ENCODE results near the gene SRPK3.

The SRPK3 gene

DNA sequence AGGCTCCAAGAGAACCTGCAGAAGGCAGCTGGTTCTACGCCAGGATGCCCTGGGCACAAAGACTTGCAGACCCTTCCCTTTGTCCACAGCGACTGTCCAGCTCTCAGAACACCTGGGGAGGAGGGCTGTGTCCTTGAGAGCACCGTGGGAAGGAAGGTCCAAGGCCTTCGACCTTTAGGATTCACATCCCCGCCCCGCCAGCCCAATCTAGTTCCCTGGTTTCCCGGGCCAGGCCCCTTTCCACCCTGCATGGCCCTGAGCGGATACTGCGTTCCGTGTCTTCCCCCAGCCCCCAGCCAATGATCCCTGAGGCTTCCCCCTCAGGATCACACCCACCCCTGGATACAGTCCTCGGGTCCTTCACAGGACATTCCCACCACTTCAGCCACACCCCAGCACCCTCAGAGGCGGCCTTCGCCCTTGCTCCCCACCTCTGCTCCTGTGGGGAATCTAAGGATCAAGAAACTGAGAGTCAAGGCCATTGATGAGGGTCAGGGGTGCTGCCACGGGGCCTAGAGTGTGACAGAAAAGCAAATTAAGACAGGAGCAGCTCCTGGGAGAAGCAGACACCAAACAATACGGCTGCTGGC lies 47.1 kb upstream of the SRPK3 start:
- TF ChIP-seq, protein P1, sequence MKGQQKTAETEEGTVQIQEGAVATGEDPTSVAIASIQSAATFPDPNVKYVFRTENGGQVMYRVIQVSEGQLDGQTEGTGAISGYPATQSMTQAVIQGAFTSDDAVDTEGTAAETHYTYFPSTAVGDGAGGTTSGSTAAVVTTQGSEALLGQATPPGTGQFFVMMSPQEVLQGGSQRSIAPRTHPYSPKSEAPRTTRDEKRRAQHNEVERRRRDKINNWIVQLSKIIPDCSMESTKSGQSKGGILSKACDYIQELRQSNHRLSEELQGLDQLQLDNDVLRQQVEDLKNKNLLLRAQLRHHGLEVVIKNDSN (IDR thresholded peaks at IDR 0.05): no peak
- TF ChIP-seq TEAD4 (IDR thresholded peaks at IDR 0.05) (no peak), CREB1 (IDR thresholded peaks at IDR 0.05; ENCODE audit: low read depth) (no peak), TAF1 (IDR thresholded peaks at IDR 0.05; ENCODE audit: low read depth) (no peak), ZBTB7A (IDR thresholded peaks at IDR 0.05; ENCODE audit: low read depth) (no peak), YY1 (IDR thresholded peaks at IDR 0.05; ENCODE audit: low read depth) (no peak), FOXM1 (IDR thresholded peaks at IDR 0.05; ENCODE audit: borderline replicate concordance, low read depth) (no peak), EP300 (IDR thresholded peaks at IDR 0.05; ENCODE audit: borderline replicate concordance) (no peak), NFIC (IDR thresholded peaks at IDR 0.05) (no peak)

DNA sequence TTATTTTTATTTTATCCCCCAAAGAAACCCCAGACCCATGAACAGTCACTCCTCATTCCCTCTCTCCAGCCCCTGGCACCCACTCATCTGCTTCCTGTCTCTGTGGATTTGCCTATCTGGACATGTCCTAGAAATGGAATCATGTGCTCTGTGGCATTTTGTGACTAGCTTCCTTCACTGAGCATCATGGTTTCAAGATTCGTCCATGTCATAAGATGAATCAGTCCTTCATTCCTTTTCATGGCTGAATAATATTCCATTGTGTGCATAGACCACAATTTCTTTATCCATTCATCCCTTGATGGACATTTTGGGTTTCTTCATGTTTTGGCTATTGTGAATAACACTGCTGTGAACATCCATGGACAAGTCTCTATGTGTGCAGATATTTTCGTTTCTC lies 46.0 kb upstream of the SRPK3 start:
- TF ChIP-seq TEAD4 (IDR thresholded peaks at IDR 0.05): no peak
- TF ChIP-seq NFIC (IDR thresholded peaks at IDR 0.05): no peak
- TF ChIP-seq TAF1 (IDR thresholded peaks at IDR 0.05; ENCODE audit: low read depth): no peak
- no peak for TF ChIP-seq ZBTB7A (IDR thresholded peaks at IDR 0.05; ENCODE audit: low read depth)
- TF ChIP-seq EGR1 (IDR thresholded peaks at IDR 0.05): no peak
- TF ChIP-seq TCF12 (IDR thresholded peaks at IDR 0.05; ENCODE audit: low read depth): no peak
- TF ChIP-seq YY1 (IDR thresholded peaks at IDR 0.05; ENCODE audit: low read depth): no peak
- no peak for TF ChIP-seq FOXM1 (IDR thresholded peaks at IDR 0.05; ENCODE audit: borderline replicate concordance, low read depth)
- TF ChIP-seq, protein P2, sequence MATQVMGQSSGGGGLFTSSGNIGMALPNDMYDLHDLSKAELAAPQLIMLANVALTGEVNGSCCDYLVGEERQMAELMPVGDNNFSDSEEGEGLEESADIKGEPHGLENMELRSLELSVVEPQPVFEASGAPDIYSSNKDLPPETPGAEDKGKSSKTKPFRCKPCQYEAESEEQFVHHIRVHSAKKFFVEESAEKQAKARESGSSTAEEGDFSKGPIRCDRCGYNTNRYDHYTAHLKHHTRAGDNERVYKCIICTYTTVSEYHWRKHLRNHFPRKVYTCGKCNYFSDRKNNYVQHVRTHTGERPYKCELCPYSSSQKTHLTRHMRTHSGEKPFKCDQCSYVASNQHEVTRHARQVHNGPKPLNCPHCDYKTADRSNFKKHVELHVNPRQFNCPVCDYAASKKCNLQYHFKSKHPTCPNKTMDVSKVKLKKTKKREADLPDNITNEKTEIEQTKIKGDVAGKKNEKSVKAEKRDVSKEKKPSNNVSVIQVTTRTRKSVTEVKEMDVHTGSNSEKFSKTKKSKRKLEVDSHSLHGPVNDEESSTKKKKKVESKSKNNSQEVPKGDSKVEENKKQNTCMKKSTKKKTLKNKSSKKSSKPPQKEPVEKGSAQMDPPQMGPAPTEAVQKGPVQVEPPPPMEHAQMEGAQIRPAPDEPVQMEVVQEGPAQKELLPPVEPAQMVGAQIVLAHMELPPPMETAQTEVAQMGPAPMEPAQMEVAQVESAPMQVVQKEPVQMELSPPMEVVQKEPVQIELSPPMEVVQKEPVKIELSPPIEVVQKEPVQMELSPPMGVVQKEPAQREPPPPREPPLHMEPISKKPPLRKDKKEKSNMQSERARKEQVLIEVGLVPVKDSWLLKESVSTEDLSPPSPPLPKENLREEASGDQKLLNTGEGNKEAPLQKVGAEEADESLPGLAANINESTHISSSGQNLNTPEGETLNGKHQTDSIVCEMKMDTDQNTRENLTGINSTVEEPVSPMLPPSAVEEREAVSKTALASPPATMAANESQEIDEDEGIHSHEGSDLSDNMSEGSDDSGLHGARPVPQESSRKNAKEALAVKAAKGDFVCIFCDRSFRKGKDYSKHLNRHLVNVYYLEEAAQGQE (IDR thresholded peaks at IDR 0.05; ENCODE audit: low read depth): no peak
- no peak for TF ChIP-seq EP300 (IDR thresholded peaks at IDR 0.05; ENCODE audit: borderline replicate concordance)
- TF ChIP-seq, protein P1 (IDR thresholded peaks at IDR 0.05): no peak
- no peak for TF ChIP-seq RAD21 (IDR thresholded peaks at IDR 0.05; ENCODE audit: low read depth)
- TF ChIP-seq CREB1 (IDR thresholded peaks at IDR 0.05; ENCODE audit: low read depth): no peak

DNA sequence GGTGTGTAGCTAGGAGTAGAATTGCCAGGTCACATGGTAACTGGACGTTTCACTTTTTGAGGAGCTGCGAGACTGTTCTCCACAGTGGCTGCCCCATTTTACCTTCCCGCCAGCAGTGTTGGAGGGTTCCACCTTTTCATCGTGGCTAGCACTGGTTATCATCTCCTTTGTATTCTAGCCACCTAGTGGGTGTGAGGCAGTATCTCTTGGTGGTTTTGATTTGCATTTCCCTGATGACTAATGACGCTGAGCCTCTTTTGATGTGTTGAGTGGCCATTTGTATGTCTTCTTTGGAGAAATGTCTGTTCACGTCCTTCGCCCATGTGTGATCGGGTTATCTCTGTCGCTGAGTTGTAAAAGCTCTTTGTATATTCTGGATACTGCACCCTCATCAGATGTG lies 45.6 kb upstream of the SRPK3 start:
- TF ChIP-seq EGR1 (IDR thresholded peaks at IDR 0.05): no peak
- TF ChIP-seq NFIC (IDR thresholded peaks at IDR 0.05): no peak
- no peak for TF ChIP-seq ZBTB7A (IDR thresholded peaks at IDR 0.05; ENCODE audit: low read depth)
- TF ChIP-seq RAD21 (IDR thresholded peaks at IDR 0.05; ENCODE audit: low read depth): no peak
- TF ChIP-seq, protein P3, sequence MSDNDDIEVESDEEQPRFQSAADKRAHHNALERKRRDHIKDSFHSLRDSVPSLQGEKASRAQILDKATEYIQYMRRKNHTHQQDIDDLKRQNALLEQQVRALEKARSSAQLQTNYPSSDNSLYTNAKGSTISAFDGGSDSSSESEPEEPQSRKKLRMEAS (IDR thresholded peaks at IDR 0.05): no peak
- TF ChIP-seq CREB1 (IDR thresholded peaks at IDR 0.05; ENCODE audit: low read depth): no peak
- no peak for TF ChIP-seq FOXM1 (IDR thresholded peaks at IDR 0.05; ENCODE audit: borderline replicate concordance, low read depth)

DNA sequence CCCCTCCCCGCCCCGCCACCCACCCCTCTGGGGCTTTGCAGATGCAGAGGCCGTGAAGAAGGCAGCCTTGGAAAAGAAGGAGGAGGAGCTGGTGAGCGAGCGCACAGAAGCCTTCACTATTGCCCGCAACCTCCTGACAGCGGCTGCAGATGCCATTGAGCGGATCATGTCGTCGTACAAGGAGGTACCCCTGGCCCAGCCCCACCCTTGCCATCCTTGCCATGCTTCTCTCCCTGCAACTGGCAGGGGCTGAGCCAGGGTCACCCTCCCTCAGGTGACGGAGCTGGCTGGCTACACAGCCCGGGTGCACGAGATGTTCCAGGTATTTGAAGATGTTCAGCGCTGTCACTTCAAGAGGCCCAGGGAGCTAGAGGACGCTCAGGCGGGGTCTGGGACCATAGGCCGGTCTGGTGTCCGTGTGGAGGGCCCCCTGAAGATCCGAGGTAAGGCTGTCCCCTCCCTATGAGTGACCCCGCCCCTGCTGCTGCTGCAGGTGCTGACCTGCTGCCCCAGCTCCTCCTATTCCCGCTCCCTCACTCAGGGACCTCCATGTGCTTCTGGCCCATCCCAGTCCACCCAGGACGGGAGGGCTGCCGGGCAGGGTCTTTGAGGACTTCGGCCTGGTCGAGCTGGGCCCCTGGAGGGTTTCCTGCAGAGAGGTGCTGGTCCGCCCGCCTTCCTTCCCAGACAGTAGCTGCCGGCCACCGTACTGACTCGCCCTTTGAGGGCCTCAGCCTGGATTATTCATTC lies 44.6 kb upstream of the SRPK3 start:
- TF ChIP-seq RAD21 (IDR thresholded peaks at IDR 0.05; ENCODE audit: low read depth): no peak
- no peak for TF ChIP-seq NFIC (IDR thresholded peaks at IDR 0.05)
- TF ChIP-seq FOXM1 (IDR thresholded peaks at IDR 0.05; ENCODE audit: borderline replicate concordance, low read depth): no peak
- no peak for TF ChIP-seq EP300 (IDR thresholded peaks at IDR 0.05; ENCODE audit: borderline replicate concordance)
- TF ChIP-seq CEBPB (IDR thresholded peaks at IDR 0.05): no peak
- TF ChIP-seq, protein P2 (IDR thresholded peaks at IDR 0.05; ENCODE audit: low read depth): no peak
- TF ChIP-seq, protein P3 (IDR thresholded peaks at IDR 0.05): no peak
- TF ChIP-seq TAF1 (IDR thresholded peaks at IDR 0.05; ENCODE audit: low read depth): no peak
- no peak for TF ChIP-seq CREB1 (IDR thresholded peaks at IDR 0.05; ENCODE audit: low read depth)
- TF ChIP-seq TCF12 (IDR thresholded peaks at IDR 0.05; ENCODE audit: low read depth): no peak
- TF ChIP-seq, protein P1 (IDR thresholded peaks at IDR 0.05): no peak
- no peak for TF ChIP-seq TEAD4 (IDR thresholded peaks at IDR 0.05)

DNA sequence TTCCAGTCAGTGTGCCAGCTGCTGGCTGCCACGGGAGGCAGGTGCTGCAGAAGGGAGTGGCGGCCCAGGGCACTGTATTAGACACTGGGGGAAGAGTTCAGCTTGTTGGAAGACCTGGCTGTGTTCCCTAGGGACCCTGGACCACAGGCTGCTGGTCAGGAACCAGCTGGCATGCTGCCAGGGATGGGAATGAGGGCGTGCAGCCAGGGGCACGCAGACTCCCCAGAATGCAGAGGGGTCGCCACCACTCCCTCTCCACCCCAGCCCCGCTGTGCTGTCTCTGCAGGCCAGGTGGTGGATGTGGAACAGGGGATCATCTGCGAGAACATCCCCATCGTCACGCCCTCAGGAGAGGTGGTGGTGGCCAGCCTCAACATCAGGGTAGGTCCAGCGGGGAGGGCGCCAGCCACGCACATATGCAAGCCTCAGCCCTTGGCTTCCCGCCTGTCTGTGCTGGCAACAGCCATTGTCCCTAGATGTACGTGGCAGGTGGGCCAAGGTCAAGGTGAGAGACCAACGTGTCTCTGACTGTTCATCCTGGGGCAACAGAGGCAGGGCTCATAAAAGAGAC lies 43.9 kb upstream of the SRPK3 start:
- TF ChIP-seq, protein P3 (IDR thresholded peaks at IDR 0.05): no peak
- TF ChIP-seq TAF1 (IDR thresholded peaks at IDR 0.05; ENCODE audit: low read depth) (no peak), ZBTB7A (IDR thresholded peaks at IDR 0.05; ENCODE audit: low read depth) (no peak), RAD21 (IDR thresholded peaks at IDR 0.05; ENCODE audit: low read depth) (no peak), YY1 (IDR thresholded peaks at IDR 0.05; ENCODE audit: low read depth) (no peak), EGR1 (IDR thresholded peaks at IDR 0.05) (no peak), NFIC (IDR thresholded peaks at IDR 0.05) (no peak), EP300 (IDR thresholded peaks at IDR 0.05; ENCODE audit: borderline replicate concordance) (no peak), CEBPB (IDR thresholded peaks at IDR 0.05) (no peak), CREB1 (IDR thresholded peaks at IDR 0.05; ENCODE audit: low read depth) (no peak), TCF12 (IDR thresholded peaks at IDR 0.05; ENCODE audit: low read depth) (no peak), FOXM1 (IDR thresholded peaks at IDR 0.05; ENCODE audit: borderline replicate concordance, low read depth) (no peak), TEAD4 (IDR thresholded peaks at IDR 0.05) (no peak)
- TF ChIP-seq, protein P2 (IDR thresholded peaks at IDR 0.05; ENCODE audit: low read depth): no peak
- TF ChIP-seq, protein P1 (IDR thresholded peaks at IDR 0.05): no peak
